GM18868 (cell line): Measurements from ENCODE around the gene LDB2.
"Not testable (repeated sequence)": the region's sequence is repeated elsewhere in the genome, so short reads cannot be mapped to it uniquely, and the experiment has no call there.

ENCODE experiments used
- ATAC-seq: cut with Tn5 transposase; IDR thresholded peaks from one replicate; pipeline ENCODE4 v1.9.1; 2021; ENCODE audit warnings: mild to moderate bottlenecking, moderate library complexity; ENCODE audit not compliant: unreplicated experiment

Gene LDB2

GRCh38 chr4:16579866-16580265 is 318.6 kb downstream of the LDB2 start:
- no peak for ATAC-seq

- no peak for ATAC-seq
Observed at GRCh38 chr4:16577177-16577576, 321.3 kb downstream of the LDB2 start.

GRCh38 chr4:16574981-16575380 is 323.5 kb downstream of the LDB2 start:
- ATAC-seq = no peak

GRCh38 chr4:16573739-16574138 is 324.7 kb downstream of the LDB2 start:
- ATAC-seq = no peak

GRCh38 chr4:16573206-16573605 is 325.2 kb downstream of the LDB2 start:
- no peak for ATAC-seq

GRCh38 chr4:16572631-16573030 is 325.8 kb downstream of the LDB2 start:
- ATAC-seq = no peak

GRCh38 chr4:16572161-16572560 is 326.3 kb downstream of the LDB2 start:
- no peak for ATAC-seq

- ATAC-seq = no peak
Observed at GRCh38 chr4:16569790-16570189, 328.7 kb downstream of the LDB2 start.

- ATAC-seq = not testable (repeated sequence)
Observed at GRCh38 chr4:16557316-16557715, 341.1 kb downstream of the LDB2 start.

GRCh38 chr4:16555156-16555555 is 343.3 kb downstream of the LDB2 start:
- no peak for ATAC-seq

- ATAC-seq = no peak
Observed at GRCh38 chr4:16550531-16550930, 347.9 kb downstream of the LDB2 start.

- no peak for ATAC-seq
Observed at GRCh38 chr4:16545656-16546055, 352.8 kb downstream of the LDB2 start.

- no peak for ATAC-seq
Observed at GRCh38 chr4:16544869-16545268, 353.6 kb downstream of the LDB2 start.

GRCh38 chr4:16544251-16544721 is 354.2 kb downstream of the LDB2 start:
- ATAC-seq = no peak

- no peak for ATAC-seq
Observed at GRCh38 chr4:16537926-16538325, 360.5 kb downstream of the LDB2 start.

GRCh38 chr4:16532240-16532970 is 366.0 kb downstream of the LDB2 start:
- no peak for ATAC-seq

- no peak for ATAC-seq
Observed at GRCh38 chr4:16530688-16531635, 367.5 kb downstream of the LDB2 start.

GRCh38 chr4:16524911-16525554 is 373.4 kb downstream of the LDB2 start:
- no peak for ATAC-seq

GRCh38 chr4:16524406-16524805 is 374.0 kb downstream of the LDB2 start:
- ATAC-seq = no peak

- ATAC-seq = not testable (repeated sequence)
Observed at GRCh38 chr4:16523526-16523925, 374.9 kb downstream of the LDB2 start.

GRCh38 chr4:16521156-16521915 is 377.1 kb downstream of the LDB2 start:
- ATAC-seq = no peak
